Caco-2 (cell line): Measurements from ENCODE around the gene IL1RAPL1. TPM values are rescaled to one million over a fixed set of nuclear protein-coding genes. Genes with fewer than 3 reads are reported as not detected.

Source experiments
- BruUV-seq: library from RNA; stranded (reverse); fragments of 400-500 nt; replicated peaks from 2 replicates; lab custom pipeline; 2021; lab: Mats Ljungman, UMichigan
- CTCF ChIA-PET: fragments of 300-600 bp; sonication (Branson Sonifier 250); formaldehyde crosslinking; loops from one replicate; lab custom pipeline; 2022; ENCODE audit warnings: antibody characterized with exemption; lab: Charles Lee
- POLR2A ChIA-PET: fragments of 300-600 bp; sonication (Branson Sonifier 250); formaldehyde crosslinking; loops from one replicate; lab custom pipeline; 2022; ENCODE audit warnings: antibody characterized with exemption; lab: Charles Lee
- DNase-seq, 2 experiments: peaks; one replicate each; pipeline versions ENCODE4 v3.0.0 to v3.0.0-alpha.2; 2020 to 2022
- H3K27me3 ChIP-seq: replicated peaks from 2 replicates; pipeline ENCODE4 v1.6.0; 2011; ENCODE audit warnings: low read length; ENCODE audit not compliant: control insufficient read depth, insufficient read depth
- H3K36me3 ChIP-seq: 2 replicates; pipeline ENCODE4 v1.5.1; 2011; ENCODE audit warnings: low read length; ENCODE audit not compliant: control insufficient read depth, insufficient read depth
- H3K4me1 ChIP-seq: fragments of 250-450 bp; sonication (Bioruptor Pico); 2 replicates; pipeline ENCODE4 v1.5.1; 2020; ENCODE audit warnings: mild to moderate bottlenecking
- H3K4me3 ChIP-seq: 2 replicates; pipeline ENCODE4 v1.5.1; 2011; ENCODE audit warnings: low read depth, mild to moderate bottlenecking, control low read depth, low read length
- H3K9me3 ChIP-seq: fragments of 250-450 bp; sonication (Bioruptor Pico); 2 replicates; pipeline ENCODE4 v1.5.1; 2020; ENCODE audit warnings: mild to moderate bottlenecking, moderate library complexity
- H3K27ac Mint-ChIP-seq: one replicate; pipeline ENCODE4 v1.8.0; 2022; ENCODE audit warnings: mixed read lengths; ENCODE audit not compliant: unreplicated experiment
- H3K27me3 Mint-ChIP-seq: one replicate; pipeline ENCODE4 v1.8.0; 2022; ENCODE audit warnings: mixed read lengths; ENCODE audit not compliant: insufficient read depth, unreplicated experiment
- H3K36me3 Mint-ChIP-seq: one replicate; pipeline ENCODE4 v1.8.0; 2022; ENCODE audit warnings: mild to moderate bottlenecking, mixed read lengths; ENCODE audit not compliant: insufficient read depth, unreplicated experiment
- H3K4me1 Mint-ChIP-seq: one replicate; pipeline ENCODE4 v1.8.0; 2022; ENCODE audit warnings: low read depth, mixed read lengths; ENCODE audit not compliant: unreplicated experiment
- H3K4me3 Mint-ChIP-seq: one replicate; pipeline ENCODE4 v1.8.0; 2022; ENCODE audit warnings: mild to moderate bottlenecking, moderate library complexity, mixed read lengths; ENCODE audit not compliant: unreplicated experiment
- H3K9me3 Mint-ChIP-seq: one replicate; pipeline ENCODE4 v1.8.0; 2022; ENCODE audit warnings: mixed read lengths; ENCODE audit not compliant: unreplicated experiment
- CTCF ChIP-seq, 2 experiments: fragments of 200-600 bp in 1 of 2; IDR thresholded peaks; 1 replicate in 1 of 2; 2 replicates in 1 of 2; pipeline versions ENCODE4 v1.5.1 to v1.8.0; 2011 to 2022; ENCODE audit warnings: antibody characterized with exemption in 1 of 2, control low read depth in 1 of 2, inconsistent platforms in 1 of 2, low read depth in 1 of 2, low read length in 1 of 2, mild to moderate bottlenecking in 1 of 2, moderate library complexity in 1 of 2; ENCODE audit not compliant: insufficient read depth in 1 of 2, severe bottlenecking in 1 of 2, unreplicated experiment in 1 of 2
- intact Hi-C: fragments of 100-400 bp; cut with micrococcal nuclease; formaldehyde crosslinking; loops from one replicate; pipeline ENCODE4 v1.10.0; 2022; ENCODE audit not compliant: unreplicated experiment
- total RNA-seq: library from RNA; stranded (reverse); gene quantifications from 2 replicates; pipeline ENCODE4 v1.2.3, GENCODE V29; 2022

Gene IL1RAPL1
- total RNA-seq, 1 experiment from 2014 or later, result not detected

DNA sequence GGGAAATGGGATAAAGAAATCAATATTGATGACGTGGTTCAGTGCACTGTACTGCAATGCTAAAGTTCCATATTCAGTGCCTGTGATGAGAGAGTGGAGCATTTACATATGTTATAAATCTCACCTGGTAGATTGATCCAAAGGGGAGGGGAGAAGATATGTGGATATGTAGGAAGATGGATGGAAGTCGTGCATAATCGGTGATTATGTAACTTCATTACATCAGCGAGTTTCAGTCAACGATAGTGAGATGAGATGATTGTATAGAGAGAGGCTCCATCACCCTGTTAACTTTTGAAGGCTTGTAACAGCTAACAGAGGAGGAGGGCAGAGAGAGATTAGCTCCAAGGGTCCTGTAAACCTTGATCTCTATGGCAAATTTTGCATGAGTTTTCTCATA lies 1.8 kb downstream of the IL1RAPL1 start:
- no peaks in the 10 kb centered on the region for H3K36me3 ChIP-seq
- intact Hi-C loops, result no loop called here
- no peaks in the 10 kb centered on the region for H3K27me3 ChIP-seq
- no peak overlapping the region for H3K4me3 ChIP-seq
- no peaks in the 10 kb centered on the region for H3K4me1 ChIP-seq
- DNase-seq, result no peak
- ChIA-PET CTCF (no interaction called here), POLR2A (no interaction called here)
- no peaks in the 10 kb centered on the region for H3K9me3 ChIP-seq
- Mint-ChIP-seq H3K4me3 (no peak overlapping the region), H3K36me3 (no peaks in the 10 kb centered on the region), H3K27me3 (no peaks in the 10 kb centered on the region), H3K4me1 (no peaks in the 10 kb centered on the region), H3K27ac (no peak overlapping the region), H3K9me3 (no peaks in the 10 kb centered on the region)
- BruUV-seq, result no TSS peak
- TF ChIP-seq CTCF (IDR thresholded peaks at IDR 0.05; ENCODE audit: insufficient read depth in 1 of 2, low read depth in 1 of 2, low read length in 1 of 2, severe bottlenecking in 1 of 2, unreplicated experiment in 1 of 2), result no peak

GRCh38 chrX:28590396-28590795 lies 3.1 kb downstream of the IL1RAPL1 start:
- no peaks in the 10 kb centered on the region for H3K9me3 ChIP-seq
- H3K36me3 Mint-ChIP-seq, result no peaks in the 10 kb centered on the region
- H3K27me3 ChIP-seq, result no peaks in the 10 kb centered on the region
- no peaks in the 10 kb centered on the region for H3K4me1 Mint-ChIP-seq
- ChIA-PET POLR2A (no interaction called here), CTCF (no interaction called here)
- no peaks in the 10 kb centered on the region for H3K36me3 ChIP-seq
- DNase-seq, result no peak
- no peak overlapping the region for H3K4me3 Mint-ChIP-seq
- no TSS peak for BruUV-seq
- H3K27me3 Mint-ChIP-seq, result no peaks in the 10 kb centered on the region
- intact Hi-C loops, result no loop called here
- H3K4me1 ChIP-seq, result no peaks in the 10 kb centered on the region
- H3K9me3 Mint-ChIP-seq, result no peaks in the 10 kb centered on the region
- no peak overlapping the region for H3K4me3 ChIP-seq
- TF ChIP-seq CTCF (IDR thresholded peaks at IDR 0.05; ENCODE audit: insufficient read depth in 1 of 2, low read depth in 1 of 2, low read length in 1 of 2, severe bottlenecking in 1 of 2, unreplicated experiment in 1 of 2), result no peak
- H3K27ac Mint-ChIP-seq, result no peak overlapping the region

DNA sequence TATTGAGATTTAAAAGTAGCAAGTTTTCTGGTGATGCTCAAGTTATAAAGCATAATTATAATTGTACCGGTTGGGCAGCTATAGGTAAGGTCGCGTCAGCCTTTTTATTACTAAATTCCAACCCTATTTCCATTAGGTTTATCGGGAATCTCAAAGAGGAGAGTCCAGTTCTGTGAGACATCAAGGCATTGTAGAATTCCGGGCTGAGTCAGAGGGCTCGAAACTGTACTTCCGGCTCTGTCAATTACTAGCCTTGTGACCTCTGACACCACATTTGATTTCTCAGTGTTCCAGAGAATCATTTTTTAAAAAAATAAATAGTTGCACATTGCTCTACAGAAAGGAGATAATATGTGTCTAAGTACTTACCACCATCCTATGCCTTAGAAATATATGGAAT lies 4.3 kb downstream of the IL1RAPL1 start:
- POLR2A ChIA-PET, result no interaction called here
- Mint-ChIP-seq H3K36me3 (no peaks in the 10 kb centered on the region), H3K27ac (no peak overlapping the region), H3K4me1 (no peaks in the 10 kb centered on the region), H3K27me3 (no peaks in the 10 kb centered on the region), H3K9me3 (no peaks in the 10 kb centered on the region), H3K4me3 (no peak overlapping the region)
- no peak for TF ChIP-seq CTCF (IDR thresholded peaks at IDR 0.05; ENCODE audit: insufficient read depth in 1 of 2, low read depth in 1 of 2, low read length in 1 of 2, severe bottlenecking in 1 of 2, unreplicated experiment in 1 of 2)
- intact Hi-C loops, result no loop called here
- Histone ChIP-seq H3K36me3 (no peaks in the 10 kb centered on the region), H3K4me3 (no peak overlapping the region), H3K9me3 (no peaks in the 10 kb centered on the region), H3K4me1 (no peaks in the 10 kb centered on the region), H3K27me3 (no peaks in the 10 kb centered on the region)
- CTCF ChIA-PET, result no interaction called here
- no peak for DNase-seq
- BruUV-seq, result no TSS peak
